HG02759 (cell line): ENCODE measurements around the gene XAB2.

Experiments
- ATAC-seq: cut with Tn5 transposase; IDR thresholded peaks from one replicate; pipeline ENCODE4 v1.9.1; 2021; ENCODE audit warnings: mild to moderate bottlenecking, moderate library complexity; ENCODE audit not compliant: unreplicated experiment

Gene XAB2

DNA sequence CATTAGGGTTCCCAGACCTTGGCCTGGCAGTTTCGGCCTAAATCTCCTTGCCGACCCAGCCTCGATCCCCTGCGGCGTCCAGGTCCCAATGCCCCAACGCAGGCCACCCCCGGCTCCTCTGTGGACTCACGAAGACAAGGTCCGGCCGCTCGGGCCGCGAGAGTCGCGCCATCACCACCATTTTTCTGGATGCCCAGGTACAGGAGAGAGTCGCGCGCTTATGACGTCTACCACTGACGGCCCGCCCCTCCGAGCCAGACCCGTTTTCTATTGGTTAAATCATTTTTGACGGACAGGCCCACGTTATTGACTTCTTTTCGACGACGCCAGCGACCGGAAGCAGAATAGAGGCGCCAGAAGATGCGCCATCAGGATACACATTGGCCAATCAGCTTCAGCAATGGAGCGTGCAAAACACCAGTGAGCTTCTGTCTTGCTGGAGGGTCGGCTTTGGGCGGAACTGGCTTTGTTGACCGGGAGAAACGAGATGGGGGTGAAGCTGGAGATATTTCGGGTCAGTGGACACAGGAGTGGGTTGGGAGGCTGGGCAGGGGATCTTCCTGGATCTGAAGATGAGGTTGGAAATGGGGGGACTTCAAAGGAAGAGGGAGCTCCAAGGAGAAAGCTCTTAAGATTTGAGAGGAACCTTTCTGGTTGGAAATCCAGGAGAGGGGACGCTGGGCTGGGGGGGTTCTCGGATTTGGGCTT, at the start of gene XAB2, which contains the start of gene PET100:
TSS of gene XAB2 (minus strand) at position 199 of the 708 bp plus-strand sequence. CDS start at position 181, 18 bp downstream.
TSS of gene PET100 (plus strand) at position 447 of the 708 bp plus-strand sequence. CDS start at position 488, 41 bp downstream.
- ATAC-seq: peak; percentile 93

DNA sequence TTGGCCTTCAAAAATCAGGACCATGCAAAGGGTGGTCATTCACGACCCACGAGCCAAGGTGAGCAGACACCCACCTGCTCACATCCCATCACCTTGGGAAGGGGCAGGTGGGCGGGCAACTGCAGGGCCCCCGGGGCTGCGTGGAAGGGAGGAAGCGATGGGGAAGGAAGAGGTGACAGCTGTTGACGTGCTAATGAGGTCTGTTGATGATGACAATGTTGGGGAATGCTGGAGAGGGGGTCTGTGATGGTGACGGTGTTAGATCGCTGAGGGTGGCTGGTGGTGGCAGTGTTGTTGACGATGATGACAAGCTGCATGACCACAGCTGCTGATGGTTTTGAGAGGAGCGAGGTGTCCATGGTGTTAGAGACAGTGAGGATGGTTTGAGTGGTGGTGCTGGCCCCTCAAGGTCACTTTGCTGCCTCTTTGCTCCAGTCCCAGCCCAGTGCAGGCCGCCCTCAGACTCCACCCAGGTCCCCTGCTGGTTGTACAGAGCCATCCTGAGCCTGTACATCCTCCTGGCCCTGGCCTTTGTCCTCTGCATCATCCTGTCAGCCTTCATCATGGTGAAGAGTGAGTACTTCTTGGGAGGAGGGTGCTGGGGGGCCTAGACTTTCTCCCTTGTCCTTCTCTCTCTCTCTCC, 48.4 kb upstream of the XAB2 start:
- no peak for ATAC-seq

DNA sequence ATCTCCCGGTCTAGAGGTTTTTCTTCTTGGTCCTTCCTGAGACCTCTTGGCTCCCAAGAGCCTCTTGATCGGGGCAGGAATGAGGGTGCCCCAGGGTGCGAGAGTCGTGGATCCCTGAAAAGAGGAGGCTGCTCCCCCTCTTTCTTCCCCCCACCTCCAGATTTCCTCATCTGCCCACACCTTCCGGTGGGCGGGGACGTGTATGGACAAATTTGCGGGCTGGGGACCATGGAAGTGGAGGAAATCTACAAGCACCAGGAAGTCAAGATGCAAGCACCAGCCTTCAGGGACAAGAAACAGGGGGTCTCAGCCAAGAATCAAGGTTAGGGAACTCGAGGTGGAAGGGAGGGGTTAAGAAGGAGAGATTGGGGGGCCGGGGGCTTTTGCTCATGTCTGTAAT, 47.5 kb upstream of the XAB2 start, which contains the start of gene MCEMP1:
TSS of gene MCEMP1 (plus strand) at position 237 of the 400 bp plus-strand sequence. CDS start at position 268, 31 bp downstream.
- no peak for ATAC-seq

DNA sequence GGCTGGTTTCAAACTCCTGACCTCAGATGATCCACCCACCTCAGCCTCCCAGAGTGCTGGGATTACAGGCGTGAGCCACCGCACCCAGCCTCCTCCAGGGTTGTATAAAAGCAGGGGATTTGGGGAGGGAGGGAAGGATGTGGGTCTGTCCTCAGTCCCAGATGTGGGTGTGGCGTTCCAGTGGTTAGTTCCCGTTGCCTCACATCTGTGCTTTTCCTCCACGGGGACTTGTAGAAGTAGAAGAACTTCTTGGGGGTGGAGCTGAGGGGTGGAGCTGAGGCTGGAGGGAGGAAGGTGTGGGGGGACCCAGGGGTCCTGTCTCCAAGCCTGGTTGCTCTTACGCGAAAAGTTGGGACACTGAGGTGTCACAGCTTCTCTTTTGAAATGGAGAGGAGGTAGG, 47.0 kb upstream of the XAB2 start:
- ATAC-seq: no peak

DNA sequence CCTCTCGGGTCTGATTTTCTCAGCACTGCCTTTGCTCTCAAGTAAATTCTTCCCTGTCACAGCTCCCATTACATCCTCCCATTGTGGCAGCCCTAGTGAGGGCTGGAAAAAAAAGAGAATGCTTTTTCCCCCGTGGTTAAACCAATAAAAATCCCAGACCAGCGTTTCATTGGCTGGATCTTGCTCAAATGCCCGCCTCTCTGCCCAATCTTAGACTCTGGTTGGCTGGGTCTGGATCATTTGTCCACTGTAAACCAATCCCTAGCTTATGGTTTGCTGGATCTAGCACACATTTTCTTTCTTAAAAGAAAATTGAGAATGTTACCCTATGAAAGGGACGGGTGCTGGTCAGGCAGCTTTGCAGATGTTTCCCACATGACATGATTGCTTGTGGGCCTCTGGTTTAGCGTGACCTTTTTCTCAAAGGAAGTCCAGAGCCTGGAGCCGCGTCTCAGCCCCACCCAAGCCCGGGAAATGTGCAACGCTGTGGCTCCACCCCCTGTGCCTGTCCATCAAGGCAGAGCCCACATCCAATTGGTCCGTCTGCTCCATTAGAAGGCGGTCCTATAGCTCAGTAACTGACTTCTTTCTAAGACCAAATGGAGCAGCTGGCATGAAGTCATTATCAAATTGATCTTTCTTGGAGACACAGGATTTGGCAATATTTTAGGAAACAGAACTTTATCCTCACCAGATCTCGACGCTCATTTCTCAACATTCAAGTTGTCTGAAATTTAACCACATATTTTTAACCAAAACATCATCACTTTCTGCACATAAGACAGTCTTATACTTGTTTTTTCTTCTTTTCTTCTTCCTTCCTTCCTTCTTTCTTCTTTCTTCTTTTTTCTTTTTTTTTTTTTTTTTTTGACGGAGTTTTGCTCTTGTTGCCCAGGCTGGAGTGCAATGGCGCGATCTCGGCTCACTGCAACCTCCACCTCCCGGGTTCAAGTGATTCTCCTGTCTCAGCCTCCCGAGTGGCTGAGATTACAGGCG, 45.0 kb upstream of the XAB2 start:
- no peak for ATAC-seq

DNA sequence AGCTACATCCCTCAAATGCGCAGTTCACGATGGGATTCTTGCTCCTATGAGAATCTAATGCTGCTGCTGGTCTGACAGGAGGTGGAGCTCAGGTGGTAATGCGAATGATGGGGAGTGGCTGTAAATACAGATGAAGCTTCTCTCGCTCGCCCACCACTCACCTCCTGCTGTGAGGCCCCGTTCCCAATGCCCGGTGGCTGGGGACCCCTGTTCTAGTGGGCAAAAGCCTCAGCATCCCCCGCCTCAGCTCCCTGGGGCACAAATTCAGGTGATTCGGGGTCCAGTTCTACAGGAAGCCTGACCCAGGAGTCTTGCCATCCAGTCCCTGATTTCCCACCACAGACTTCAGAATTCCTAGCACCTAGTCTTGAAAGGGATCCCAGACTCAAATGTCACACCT, 43.2 kb upstream of the XAB2 start:
- no peak for ATAC-seq

DNA sequence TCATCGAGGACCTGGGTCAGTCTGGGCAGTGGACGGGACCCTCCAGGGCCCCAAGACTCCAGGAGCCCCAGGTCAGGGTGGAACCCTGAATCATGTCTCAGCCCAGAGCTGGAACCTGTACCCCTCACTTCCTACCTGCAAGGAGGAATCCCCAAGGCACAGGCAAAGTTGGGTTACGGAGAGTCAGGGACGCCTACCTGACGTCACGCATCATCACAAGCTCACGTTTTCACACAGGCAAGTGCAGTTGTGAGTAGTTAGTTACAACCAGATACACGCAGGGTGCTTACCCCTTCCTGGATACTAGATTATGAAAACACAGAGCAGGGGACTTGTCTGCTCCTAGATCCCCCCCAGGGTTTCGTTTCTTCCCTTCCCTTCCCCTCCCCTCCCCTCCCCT, 41.4 kb upstream of the XAB2 start:
- no peak for ATAC-seq

DNA sequence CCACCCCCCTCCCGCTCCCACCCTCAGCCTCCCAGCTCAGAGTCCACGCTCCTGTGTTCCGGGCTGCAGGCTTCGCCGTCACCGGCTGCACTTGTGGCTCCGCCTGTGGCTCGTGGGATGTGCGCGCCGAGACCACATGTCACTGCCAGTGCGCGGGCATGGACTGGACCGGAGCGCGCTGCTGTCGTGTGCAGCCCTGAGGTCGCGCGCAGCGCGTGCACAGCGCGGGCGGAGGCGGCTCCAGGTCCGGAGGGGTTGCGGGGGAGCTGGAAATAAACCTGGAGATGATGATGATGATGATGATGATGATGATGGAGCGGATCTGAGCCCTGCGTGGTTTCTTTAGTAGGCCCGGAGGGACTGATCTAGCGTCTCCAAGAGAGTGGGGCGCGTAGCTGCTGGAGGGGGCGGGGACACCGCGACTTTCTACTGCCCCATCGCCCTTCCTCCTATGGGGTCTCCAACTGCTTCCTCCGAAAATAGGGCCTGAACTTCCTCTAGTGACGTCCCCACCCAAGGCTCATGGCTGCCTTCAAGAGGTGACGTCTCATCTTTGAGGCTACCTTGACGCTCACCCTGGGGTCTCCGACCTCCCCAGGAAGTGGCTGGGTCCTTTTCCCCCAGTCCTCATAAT, 40.9 kb upstream of the XAB2 start:
- ATAC-seq: no peak

DNA sequence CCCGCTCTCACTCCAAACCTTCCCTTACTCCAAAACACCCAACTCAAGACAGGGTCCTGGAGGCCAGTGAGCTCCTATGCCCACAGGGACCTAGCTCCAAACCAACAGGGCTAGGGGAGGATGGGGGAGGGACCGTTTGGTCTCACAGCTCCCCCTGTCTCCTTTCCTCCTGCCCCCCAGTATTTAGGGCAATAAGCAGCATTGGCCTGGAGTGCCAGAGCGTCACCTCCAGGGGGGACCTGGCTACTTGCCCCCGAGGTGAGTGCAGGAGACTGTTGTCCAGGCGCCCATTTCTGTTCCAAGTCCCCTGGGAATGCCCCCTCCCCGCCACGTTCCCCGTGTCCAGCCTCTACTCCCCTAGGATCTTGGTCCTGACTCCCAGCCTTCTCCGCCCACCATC, 40.3 kb upstream of the XAB2 start:
- ATAC-seq: no peak

DNA sequence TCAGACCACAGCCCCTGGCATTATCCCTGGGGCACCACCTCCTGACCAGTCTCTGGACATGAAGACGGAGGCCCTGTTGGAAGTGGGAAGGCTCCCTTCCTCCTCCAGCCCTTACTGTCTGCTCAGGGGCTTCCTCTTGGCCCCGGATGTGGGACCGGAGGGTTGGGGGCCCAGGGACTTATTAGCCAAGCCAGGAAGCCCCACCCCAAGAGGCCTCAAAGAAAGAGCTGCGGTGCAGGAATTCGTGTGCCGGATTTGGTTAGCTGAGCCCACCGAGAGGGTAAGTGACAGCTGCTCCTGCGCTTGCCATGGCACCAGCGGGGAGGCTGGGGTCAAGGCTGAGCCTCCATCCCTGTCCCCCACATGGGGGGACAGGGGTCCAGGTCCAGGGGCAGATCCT, 39.5 kb upstream of the XAB2 start, which contains the start of gene RETN:
TSS of gene RETN (plus strand) at position 208 of the 400 bp plus-strand sequence. CDS start 278 bp downstream, outside the sequence.
- ATAC-seq: no peak

DNA sequence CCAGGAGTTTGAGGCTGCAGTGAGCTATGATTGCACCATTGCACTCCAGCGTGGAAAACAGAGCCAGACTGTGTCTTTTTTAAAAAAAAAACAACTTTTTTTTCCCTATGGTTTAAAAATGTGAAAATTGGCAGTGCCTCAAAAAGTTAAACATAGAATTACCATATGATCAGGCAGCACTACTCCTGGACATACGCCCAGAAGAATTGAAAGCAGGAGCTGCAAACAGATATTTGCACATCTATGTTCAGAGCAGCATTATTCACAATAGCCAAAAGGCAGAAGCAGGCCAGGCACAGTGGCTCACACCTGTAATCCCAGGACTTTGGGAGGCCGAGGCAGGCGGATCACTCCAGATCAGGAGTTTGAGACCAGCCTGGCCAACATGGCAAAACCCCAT, 35.7 kb upstream of the XAB2 start:
- ATAC-seq: no peak

DNA sequence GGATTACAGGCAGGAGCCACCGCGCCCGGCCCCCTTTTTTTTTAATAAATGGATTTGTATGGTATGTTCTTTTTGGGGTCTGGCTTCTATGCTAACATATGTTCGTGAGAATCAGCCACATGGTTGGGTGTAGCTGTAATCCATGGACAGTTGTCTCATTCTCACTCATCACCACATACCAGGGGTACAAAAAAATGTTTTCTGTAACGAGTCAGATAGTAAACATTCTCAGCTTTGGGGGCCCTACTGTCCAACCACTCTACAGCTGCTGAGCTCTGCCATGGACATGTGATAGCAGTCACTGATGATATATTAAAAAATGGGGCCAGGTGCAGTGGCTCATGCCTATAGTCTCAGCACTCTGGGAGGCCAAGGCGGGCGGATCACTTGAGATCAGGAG, 34.4 kb upstream of the XAB2 start:
- ATAC-seq: no peak

DNA sequence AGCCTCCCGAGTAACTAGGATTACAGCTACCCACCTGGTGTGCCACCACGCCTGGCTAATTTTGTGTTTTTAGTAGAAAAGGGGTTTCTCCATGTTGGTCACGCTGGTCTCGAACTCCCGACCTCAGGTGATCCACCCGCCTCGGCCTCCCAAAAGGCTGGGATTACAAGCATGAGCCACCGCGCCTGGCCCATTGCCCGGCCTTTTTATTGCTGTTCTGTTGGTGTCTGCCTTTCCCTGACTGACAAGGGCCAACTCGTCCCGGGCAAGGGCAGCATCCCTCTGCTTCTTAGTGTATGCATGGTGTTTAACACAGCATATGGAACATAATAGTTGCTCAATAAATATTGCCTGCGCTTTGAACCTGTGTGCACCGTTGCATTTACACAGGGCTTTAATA, 33.3 kb upstream of the XAB2 start:
- ATAC-seq: no peak

DNA sequence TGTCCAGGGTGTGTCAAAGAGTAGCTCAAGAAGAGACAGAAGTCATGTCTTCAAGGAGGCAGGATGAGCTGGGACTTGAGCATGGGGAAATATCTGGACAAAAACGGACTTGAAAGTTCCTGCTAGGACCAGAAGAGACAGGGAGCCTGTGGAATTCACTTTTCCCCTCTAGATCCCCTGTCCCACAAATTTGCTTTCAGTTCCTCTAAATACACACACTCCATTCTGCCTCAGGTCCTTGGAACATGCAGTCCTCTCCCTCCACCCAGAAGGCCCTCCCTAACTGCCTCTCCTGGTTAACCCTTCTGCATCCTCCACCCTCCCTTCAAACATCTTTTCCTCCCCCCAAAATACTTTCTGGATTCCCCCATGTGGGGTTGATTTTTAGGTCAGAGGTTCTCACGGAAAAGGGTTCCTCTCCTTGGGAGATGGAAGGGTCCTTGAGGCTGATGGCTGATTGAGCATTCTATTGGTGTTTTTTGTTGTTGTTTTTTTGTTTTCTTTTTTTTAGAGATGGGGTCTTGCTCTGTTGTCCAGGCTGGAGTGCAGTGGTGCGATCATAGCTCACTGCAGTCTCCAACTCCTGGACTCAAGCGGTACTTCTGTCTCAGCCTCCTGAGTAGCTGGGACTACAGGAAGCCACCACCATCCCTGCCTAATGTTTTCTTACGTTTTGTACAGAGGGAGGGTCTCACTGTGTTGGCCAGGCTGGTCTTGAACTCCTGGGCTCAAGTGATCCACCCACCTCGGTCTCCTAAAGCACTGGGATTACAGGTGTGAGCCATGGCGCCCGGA, 32.6 kb upstream of the XAB2 start:
- ATAC-seq: no peak

DNA sequence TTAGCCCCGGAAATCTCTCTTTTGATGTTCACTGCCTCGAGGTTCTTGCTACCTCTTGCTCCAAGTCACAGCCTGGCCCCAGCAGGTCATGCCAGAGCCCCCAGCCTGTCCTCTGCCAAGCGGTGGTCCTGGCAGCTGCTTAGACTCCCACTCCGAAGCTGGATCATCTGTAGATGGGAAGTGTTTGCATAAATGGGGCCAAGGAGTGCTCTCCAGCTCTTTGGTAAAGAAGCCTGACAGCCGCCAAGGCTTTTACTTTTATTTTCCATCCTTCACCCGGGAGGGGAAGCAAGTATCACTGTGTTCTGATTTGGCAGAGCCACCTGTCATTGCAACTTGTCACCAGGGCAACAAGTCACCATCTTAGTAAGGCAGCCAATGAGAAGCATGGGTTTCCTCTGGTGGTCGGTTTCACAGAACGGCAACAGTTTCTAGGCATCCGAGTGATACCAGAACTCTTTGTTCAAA, 28.9 kb upstream of the XAB2 start:
- ATAC-seq: peak; percentile 66

DNA sequence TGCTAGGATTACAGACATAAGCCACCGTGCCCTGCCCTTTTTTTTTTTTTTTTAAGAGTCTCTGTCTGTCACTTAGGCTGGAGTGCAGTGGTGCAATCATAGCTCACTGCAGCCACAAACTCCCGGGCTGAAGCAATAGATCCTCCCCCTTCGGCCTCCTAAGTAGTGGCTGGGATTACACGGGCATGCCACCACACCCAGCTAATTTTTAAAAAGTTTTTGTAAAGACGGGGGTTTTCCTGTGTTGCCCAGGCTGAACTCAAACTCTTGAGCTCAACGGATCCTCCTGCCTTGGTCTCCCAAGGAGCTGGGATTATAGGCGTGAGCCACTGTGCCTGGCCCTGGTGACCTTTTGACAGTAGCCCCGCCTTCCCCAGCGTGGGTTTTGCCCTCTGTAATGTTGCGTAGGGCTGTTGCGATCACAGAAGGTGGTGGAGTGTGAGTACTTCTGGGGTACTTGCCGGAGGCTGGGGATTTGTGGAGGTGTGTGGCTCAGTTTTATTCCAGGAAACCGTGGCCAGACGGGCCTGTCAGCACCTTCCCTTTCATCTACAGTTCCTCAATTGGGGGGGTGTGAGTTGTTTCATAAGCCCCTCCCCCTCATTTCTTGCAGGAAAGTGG, 27.9 kb upstream of the XAB2 start:
- no peak for ATAC-seq

DNA sequence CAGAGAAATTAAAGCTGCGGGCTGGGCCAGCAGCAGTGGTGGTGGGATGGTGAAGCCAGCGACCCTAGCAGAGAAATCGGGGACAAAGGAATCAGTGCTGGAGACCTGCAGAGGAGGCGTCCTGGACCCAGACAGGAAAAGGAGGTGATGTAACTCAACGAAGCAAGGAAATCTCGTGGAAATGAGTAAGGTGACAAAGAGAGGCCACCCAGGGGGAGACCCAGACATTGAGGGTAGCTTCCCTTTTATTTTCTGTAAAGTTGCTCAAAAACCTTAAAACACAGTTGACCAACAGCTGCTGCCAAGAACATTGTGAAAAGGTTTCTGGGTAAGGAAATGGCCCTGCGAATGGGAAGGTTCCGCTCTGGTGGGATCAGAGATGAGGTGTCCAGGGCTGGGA, 26.2 kb upstream of the XAB2 start:
- ATAC-seq: no peak

DNA sequence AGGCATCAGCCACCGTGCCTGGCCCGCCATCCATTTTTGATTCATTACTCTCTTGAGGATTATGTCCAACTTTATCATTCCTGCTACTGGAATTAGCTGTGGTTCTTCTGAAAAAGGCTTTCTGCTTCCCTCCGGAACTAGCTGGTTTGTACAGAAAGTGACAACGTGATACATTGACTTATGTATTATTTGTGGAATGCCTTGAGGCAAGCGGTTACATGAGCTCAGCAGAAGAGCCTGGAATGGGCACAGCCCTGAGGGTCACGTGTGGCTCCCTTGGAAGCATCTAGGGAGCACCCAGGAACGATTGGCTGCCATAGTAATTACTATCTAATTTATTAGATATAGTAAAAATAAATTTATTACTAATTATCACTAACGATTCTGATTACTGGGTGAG, 25.1 kb upstream of the XAB2 start:
- ATAC-seq: no peak

DNA sequence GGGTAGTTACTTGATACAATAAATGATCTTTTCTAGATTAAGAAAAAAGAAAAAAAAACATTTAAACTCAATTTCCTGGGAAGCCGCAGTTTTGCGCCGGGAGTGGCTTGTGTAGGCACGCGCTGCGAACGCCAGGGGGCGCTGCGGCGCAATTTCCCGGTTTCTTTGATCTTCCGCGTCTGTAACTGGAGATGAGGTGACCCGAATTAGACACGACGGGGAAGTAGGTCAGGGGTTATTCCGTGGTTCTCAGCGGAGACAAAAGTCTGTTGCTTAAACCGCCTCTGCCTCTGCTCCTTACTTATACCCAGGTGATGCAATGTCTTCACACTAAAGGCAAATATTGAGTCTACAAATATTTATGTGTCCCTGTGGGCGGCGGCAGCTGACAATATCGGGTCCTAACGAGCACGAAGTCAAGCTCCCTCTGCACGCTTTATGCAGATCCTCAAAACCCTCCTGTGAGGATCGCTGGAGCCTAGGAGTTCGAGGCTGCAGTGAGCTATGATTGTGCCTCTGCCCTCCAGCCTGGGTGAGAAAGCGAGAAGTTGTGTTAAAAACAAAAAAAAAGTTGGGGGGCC, 22.8 kb upstream of the XAB2 start:
- ATAC-seq: no peak
